ENCODE results near the gene RIPK1. TPM values are rescaled to one million over a fixed set of nuclear protein-coding genes. Genes with fewer than 3 reads are reported as not detected.

The RIPK1 gene
- polyA plus RNA-seq, 2 of the 4 experiments (the other 2 are of a cell fraction) = 10.6 to 14.3 TPM

- Histone ChIP-seq H3K9me3 (no peaks in the 10 kb centered on the region), H3K4me2 (no peak overlapping the region), H3K4me3 (no peak overlapping the region), H3K27ac (no peak overlapping the region), H3K4me1 (no peaks in the 10 kb centered on the region)
- CTCF ChIA-PET = interaction anchor here (0.9 to 1.4 kb wide), 3 partner anchors 17 to 24 kb away, joined by 3 read pairs; no protein-coding TSS in a partner anchor
- TF ChIP-seq, protein P1, sequence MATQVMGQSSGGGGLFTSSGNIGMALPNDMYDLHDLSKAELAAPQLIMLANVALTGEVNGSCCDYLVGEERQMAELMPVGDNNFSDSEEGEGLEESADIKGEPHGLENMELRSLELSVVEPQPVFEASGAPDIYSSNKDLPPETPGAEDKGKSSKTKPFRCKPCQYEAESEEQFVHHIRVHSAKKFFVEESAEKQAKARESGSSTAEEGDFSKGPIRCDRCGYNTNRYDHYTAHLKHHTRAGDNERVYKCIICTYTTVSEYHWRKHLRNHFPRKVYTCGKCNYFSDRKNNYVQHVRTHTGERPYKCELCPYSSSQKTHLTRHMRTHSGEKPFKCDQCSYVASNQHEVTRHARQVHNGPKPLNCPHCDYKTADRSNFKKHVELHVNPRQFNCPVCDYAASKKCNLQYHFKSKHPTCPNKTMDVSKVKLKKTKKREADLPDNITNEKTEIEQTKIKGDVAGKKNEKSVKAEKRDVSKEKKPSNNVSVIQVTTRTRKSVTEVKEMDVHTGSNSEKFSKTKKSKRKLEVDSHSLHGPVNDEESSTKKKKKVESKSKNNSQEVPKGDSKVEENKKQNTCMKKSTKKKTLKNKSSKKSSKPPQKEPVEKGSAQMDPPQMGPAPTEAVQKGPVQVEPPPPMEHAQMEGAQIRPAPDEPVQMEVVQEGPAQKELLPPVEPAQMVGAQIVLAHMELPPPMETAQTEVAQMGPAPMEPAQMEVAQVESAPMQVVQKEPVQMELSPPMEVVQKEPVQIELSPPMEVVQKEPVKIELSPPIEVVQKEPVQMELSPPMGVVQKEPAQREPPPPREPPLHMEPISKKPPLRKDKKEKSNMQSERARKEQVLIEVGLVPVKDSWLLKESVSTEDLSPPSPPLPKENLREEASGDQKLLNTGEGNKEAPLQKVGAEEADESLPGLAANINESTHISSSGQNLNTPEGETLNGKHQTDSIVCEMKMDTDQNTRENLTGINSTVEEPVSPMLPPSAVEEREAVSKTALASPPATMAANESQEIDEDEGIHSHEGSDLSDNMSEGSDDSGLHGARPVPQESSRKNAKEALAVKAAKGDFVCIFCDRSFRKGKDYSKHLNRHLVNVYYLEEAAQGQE (IDR thresholded peaks at IDR 0.05) = no peak
- no peak for TF ChIP-seq PBX3 (IDR thresholded peaks at IDR 0.05)
- no peak for TF ChIP-seq GATA3 (IDR thresholded peaks at IDR 0.05; ENCODE audit: borderline replicate concordance)
- no peak for TF ChIP-seq FOSL2 (IDR thresholded peaks at IDR 0.05)
- TF ChIP-seq FOSL2 (CRISPR knock-in tag; IDR thresholded peaks at IDR 0.05) = no peak
- TF ChIP-seq BHLHE40 (IDR thresholded peaks at IDR 0.05; ENCODE audit: low read depth, low read length) = no peak
- no peak for TF ChIP-seq TP53 (CRISPR knock-in tag; IDR thresholded peaks at IDR 0.05)
- no peak for TF ChIP-seq CEBPB (IDR thresholded peaks at IDR 0.05)
- TF ChIP-seq HEYL (CRISPR knock-in tag; IDR thresholded peaks at IDR 0.05) = no peak
- TF ChIP-seq BCL3 (IDR thresholded peaks at IDR 0.05) = no peak
- no peak for TF ChIP-seq NPAS2 (CRISPR knock-in tag; IDR thresholded peaks at IDR 0.05; ENCODE audit: borderline replicate concordance)
- TF ChIP-seq KDM5A (IDR thresholded peaks at IDR 0.05) = no peak
- TF ChIP-seq USF2 (IDR thresholded peaks at IDR 0.05) = no peak
- no peak for TF ChIP-seq CHD4 (IDR thresholded peaks at IDR 0.05; ENCODE audit: borderline replicate concordance)
- no peak for TF ChIP-seq EHF (CRISPR knock-in tag; IDR thresholded peaks at IDR 0.05)
- TF ChIP-seq, protein P2, sequence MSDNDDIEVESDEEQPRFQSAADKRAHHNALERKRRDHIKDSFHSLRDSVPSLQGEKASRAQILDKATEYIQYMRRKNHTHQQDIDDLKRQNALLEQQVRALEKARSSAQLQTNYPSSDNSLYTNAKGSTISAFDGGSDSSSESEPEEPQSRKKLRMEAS (IDR thresholded peaks at IDR 0.05) = no peak
- TF ChIP-seq KDM1A (IDR thresholded peaks at IDR 0.05; ENCODE audit: low read depth) = no peak
- no peak; a peak in 1 of 6 replicates for ATAC-seq
- FAIRE-seq = no peak
- WGBS (ENCODE audit: missing lambda C conversion rate) = 91% methylated on average over 10 of the region's 10 CpGs
- no peak for DNase-seq (ENCODE audit: low read depth in 1 of 2, low spot score in 1 of 2)
- POLR2A ChIA-PET = interaction anchor here (1.5 kb wide), 1 partner anchor 10 kb away, joined by 4 read pairs; the partner anchor contains the start of gene BPHL
Measured at GRCh38 chr6:3108746-3109414, 40.6 kb downstream of the RIPK1 start.

- DNase-seq (ENCODE audit: low read depth in 1 of 2, low spot score in 1 of 2) (no peak), ATAC-seq (no peak), FAIRE-seq (no peak)
- Histone ChIP-seq H3K4me1 (no peaks in the 10 kb centered on the region), H3K27ac (no peak overlapping the region), H3K9me3 (no peaks in the 10 kb centered on the region), H3K4me3 (no peak overlapping the region), H3K4me2 (no peak overlapping the region)
- WGBS (ENCODE audit: missing lambda C conversion rate) = 89% methylated on average over 3 of the region's 3 CpGs
- POLR2A ChIA-PET = no interaction called here
- CTCF ChIA-PET = interaction anchor here (0.9 to 1.4 kb wide), 2 partner anchors 16 to 25 kb away, joined by 3 read pairs; no protein-coding TSS in a partner anchor
- TF ChIP-seq ZSCAN20 (CRISPR knock-in tag; IDR thresholded peaks at IDR 0.05) = no peak
- no peak for TF ChIP-seq HES2 (IDR thresholded peaks at IDR 0.05)
- TF ChIP-seq RFX5 (IDR thresholded peaks at IDR 0.05) = no peak
- no peak for TF ChIP-seq HDAC2 (IDR thresholded peaks at IDR 0.05)
- no peak for TF ChIP-seq ZFP36 (IDR thresholded peaks at IDR 0.05; ENCODE audit: borderline replicate concordance, partially characterized antibody)
- TF ChIP-seq CBX2 (IDR thresholded peaks at IDR 0.05; ENCODE audit: borderline replicate concordance, low read depth) = no peak
- no peak for TF ChIP-seq GATA3 (IDR thresholded peaks at IDR 0.05; ENCODE audit: borderline replicate concordance)
- no peak for TF ChIP-seq EP300 (IDR thresholded peaks at IDR 0.05)
- no peak for TF ChIP-seq USF2 (IDR thresholded peaks at IDR 0.05)
- TF ChIP-seq HMGXB4 (CRISPR knock-in tag; IDR thresholded peaks at IDR 0.05; ENCODE audit: borderline replicate concordance) = no peak
- no peak for TF ChIP-seq CHD2 (IDR thresholded peaks at IDR 0.05; ENCODE audit: low read length, partially characterized antibody)
- no peak for TF ChIP-seq HOXA7 (CRISPR knock-in tag; IDR thresholded peaks at IDR 0.05)
- TF ChIP-seq HOXB5 (CRISPR knock-in tag; IDR thresholded peaks at IDR 0.05) = no peak
Measured at GRCh38 chr6:3109761-3110160, 41.5 kb downstream of the RIPK1 start.
